ENCODE data around the gene DLGAP4. TPM values are rescaled to one million over a fixed set of nuclear protein-coding genes. Genes with fewer than 3 reads are reported as not detected.

The DLGAP4 gene
- total and polyA plus RNA-seq, 2 of the 8 experiments (the other 6 are each of a cell fraction or from before 2014, with no cell fraction given), result 41.2 to 57.2 TPM

GRCh38 chr20:36349384-36350170 is 43.4 kb downstream of the DLGAP4 start:
- H3K9me3 ChIP-seq (ENCODE audit: insufficient read depth in 2 of 2, low read depth in 1 of 2, low read length in 1 of 2), result no peaks in the 10 kb centered on the region
- no peak overlapping the region for H4K91ac ChIP-seq (replicated peaks; ENCODE audit: insufficient read length, low read length)
- no peaks in the 10 kb centered on the region; a peak in 1 of 8 replicates for H3K36me3 ChIP-seq (ENCODE audit: control insufficient read depth in 2 of 4, insufficient read depth in 4 of 4, low read length in 3 of 4)
- no peak overlapping the region for H3K23ac ChIP-seq (ENCODE audit: insufficient read length)
- no peak overlapping the region for H4K5ac ChIP-seq (ENCODE audit: insufficient read length, low read depth, low read length)
- peaks cover 0 to 2% of the 10 kb centered on the region in 2 experiments for H4K20me1 ChIP-seq (replicated peaks in 1 of 2; ENCODE audit: control insufficient read depth in 1 of 2, insufficient read depth in 2 of 2, low read length in 2 of 2)
- no peak overlapping the region for H2AFZ ChIP-seq (ENCODE audit: low read length)
- no peak overlapping the region for H2BK20ac ChIP-seq (ENCODE audit: low read length)
- no peak overlapping the region for H2BK5ac ChIP-seq (ENCODE audit: low read depth, low read length)
- DNase-seq (ENCODE audit: low read depth in 1 of 2, low spot score in 2 of 2) (no peak), FAIRE-seq (no peak)
- no peak overlapping the region for H3K4ac ChIP-seq (replicated peaks; ENCODE audit: insufficient read length, low read depth, low read length)
- H3K79me1 ChIP-seq (ENCODE audit: low read depth, low read length), result peaks cover 3% of the 10 kb centered on the region; the same call in 1 of the 2 replicates
- H4K8ac ChIP-seq (ENCODE audit: extremely low read depth, insufficient read depth, low read length), result no peak overlapping the region
- H2BK12ac ChIP-seq (ENCODE audit: low read depth, low read length), result no peak overlapping the region
- ChIA-PET POLR2A (ENCODE audit: partially characterized antibody) (no interaction called here), CTCF (ENCODE audit: partially characterized antibody) (interaction anchor here (0.6 to 1.4 kb wide), 4 partner anchors 9 to 458 kb away, joined by 3 to 4 read pairs (median 3); no protein-coding TSS in a partner anchor)
- H3K23me2 ChIP-seq (ENCODE audit: low read depth, low read length), result no peaks in the 10 kb centered on the region
- TF ChIP-seq KDM1A (IDR thresholded peaks at IDR 0.05; ENCODE audit: borderline replicate concordance, low read length) (peak; percentile 48; the same call in 1 of the 2 replicates), FOSL1 (IDR thresholded peaks at IDR 0.05; ENCODE audit: insufficient read depth, low read depth, low read length) (no peak)
- H3K18ac ChIP-seq (ENCODE audit: extremely low read depth, low read length), result no peak overlapping the region
- peaks cover 0 to 7% (median 2%) of the 10 kb centered on the region in 4 experiments; a peak in 4 of 7 replicates for H3K4me1 ChIP-seq (replicated peaks in 1 of 4; ENCODE audit: control insufficient read depth in 3 of 4, insufficient read depth in 4 of 4, low read length in 3 of 4)
- H2AK5ac ChIP-seq (ENCODE audit: low read depth, low read length), result no peak overlapping the region
- no peak overlapping the region for H3K9ac ChIP-seq (replicated peaks in 1 of 4; ENCODE audit: extremely low read depth in 1 of 4, low read depth in 3 of 4, low read length in 3 of 4)
- H3K56ac ChIP-seq (replicated peaks; ENCODE audit: insufficient read length, low read depth, low read length), result no peak overlapping the region
- no peak overlapping the region for H2BK120ac ChIP-seq (replicated peaks; ENCODE audit: low read depth, low read length)
- 89% methylated on average over 16 of the region's 16 CpGs; no CpG with 5 or more reads in 1 of the 2 experiments for WGBS, 2 experiments (ENCODE audit: extremely low coverage in 1 of 2, insufficient coverage in 1 of 2, insufficient read length in 1 of 2, insufficient replicate concordance in 2 of 2, low coverage in 1 of 2, low lambda C conversion rate in 2 of 2, missing lambda C conversion rate in 1 of 2)
- no peaks in the 10 kb centered on the region for H3K79me2 ChIP-seq (ENCODE audit: control insufficient read depth in 1 of 2, insufficient read depth in 2 of 2, low read length in 2 of 2)
- no peaks in the 10 kb centered on the region for H3K27me3 ChIP-seq (replicated peaks in 1 of 4; ENCODE audit: control insufficient read depth in 3 of 4, extremely low read depth in 1 of 4, insufficient read depth in 3 of 4, low read length in 3 of 4)
- H3K4me3 ChIP-seq (ENCODE audit: extremely low read depth in 1 of 4, insufficient read depth in 2 of 4, low read depth in 3 of 4, low read length in 4 of 4), result no peak overlapping the region
- H3K14ac ChIP-seq (ENCODE audit: insufficient read length), result no peak overlapping the region
- no peak overlapping the region for H2BK15ac ChIP-seq (ENCODE audit: low read length)
- no peak overlapping the region for H3K27ac ChIP-seq (ENCODE audit: low read depth, low read length)
- H3K4me2 ChIP-seq (ENCODE audit: insufficient read depth in 1 of 2, low read depth in 2 of 2, low read length in 2 of 2), result no peak overlapping the region

All from H1 (cell line).